GM19023 (cell line): ENCODE results near the gene TMEM117.
A peak's percentile ranks its signal among the peaks of the same experiment; 100 is the strongest.

Experiments used
- ATAC-seq: cut with Tn5 transposase; IDR thresholded peaks from one replicate; pipeline ENCODE4 v1.9.1; 2021; ENCODE audit warnings: mild to moderate bottlenecking, moderate library complexity; ENCODE audit not compliant: unreplicated experiment

Gene TMEM117

GRCh38 chr12:43882578-43883178 is 46.8 kb downstream of the TMEM117 start:
- ATAC-seq = peak; percentile 89

GRCh38 chr12:43883311-43883710 is 47.4 kb downstream of the TMEM117 start:
- no peak for ATAC-seq

- no peak for ATAC-seq
These were observed 47.9 kb downstream of the TMEM117 start for GRCh38 chr12:43883748-43884147.

- ATAC-seq = no peak
These were observed 49.0 kb downstream of the TMEM117 start for GRCh38 chr12:43884683-43885410.

- no peak for ATAC-seq
These were observed 51.5 kb downstream of the TMEM117 start for GRCh38 chr12:43887397-43887796.

GRCh38 chr12:43891856-43892574 is 56.1 kb downstream of the TMEM117 start:
- no peak for ATAC-seq

- ATAC-seq = no peak
These were observed 57.8 kb downstream of the TMEM117 start for GRCh38 chr12:43893670-43894069.

GRCh38 chr12:43895580-43896206 is 59.8 kb downstream of the TMEM117 start:
- ATAC-seq = no peak

- ATAC-seq = no peak
These were observed 60.6 kb downstream of the TMEM117 start for GRCh38 chr12:43896496-43896895.

- ATAC-seq = no peak
These were observed 62.6 kb downstream of the TMEM117 start for GRCh38 chr12:43898474-43898873.

- no peak for ATAC-seq
These were observed 63.7 kb downstream of the TMEM117 start for GRCh38 chr12:43899574-43899973.

GRCh38 chr12:43903686-43904085 is 67.8 kb downstream of the TMEM117 start:
- no peak for ATAC-seq

GRCh38 chr12:43912859-43913258 is 77.0 kb downstream of the TMEM117 start:
- ATAC-seq = no peak

GRCh38 chr12:43914391-43914790 is 78.5 kb downstream of the TMEM117 start:
- ATAC-seq = no peak

GRCh38 chr12:43914923-43915468 is 79.1 kb downstream of the TMEM117 start:
- ATAC-seq = no peak

- ATAC-seq = no peak
These were observed 82.0 kb downstream of the TMEM117 start for GRCh38 chr12:43917896-43918295.

- no peak for ATAC-seq
These were observed 85.9 kb downstream of the TMEM117 start for GRCh38 chr12:43921666-43922337.

- no peak for ATAC-seq
These were observed 94.2 kb downstream of the TMEM117 start for GRCh38 chr12:43930032-43930431.

- no peak for ATAC-seq
These were observed 95.3 kb downstream of the TMEM117 start for GRCh38 chr12:43931187-43931586.

GRCh38 chr12:43935581-43935980 is 99.7 kb downstream of the TMEM117 start:
- ATAC-seq = no peak

- ATAC-seq = no peak
These were observed 102.1 kb downstream of the TMEM117 start for GRCh38 chr12:43937947-43938346.
